Measurements from ENCODE around the gene FILIP1L. TPM values are rescaled to one million over a fixed set of nuclear protein-coding genes. Genes with fewer than 3 reads are reported as not detected.

Gene FILIP1L
- total and polyA plus RNA-seq, 2 of the 8 experiments (the other 6 are each of a cell fraction or from before 2014, with no cell fraction given) = 0.06 to 0.09 TPM

GRCh38 chr3:100029689-100030088 is 84.6 kb downstream of the FILIP1L start:
- Histone ChIP-seq H3K36me3 (ENCODE audit: control insufficient read depth in 2 of 4, insufficient read depth in 4 of 4, low read length in 3 of 4) (no peaks in the 10 kb centered on the region), H2BK12ac (ENCODE audit: low read depth, low read length) (no peak overlapping the region), H3K56ac (replicated peaks; ENCODE audit: insufficient read length, low read depth, low read length) (no peak overlapping the region), H2BK120ac (replicated peaks; ENCODE audit: low read depth, low read length) (no peak overlapping the region), H3K27ac (ENCODE audit: low read depth, low read length) (no peak overlapping the region), H3K4me3 (ENCODE audit: extremely low read depth in 1 of 4, insufficient read depth in 2 of 4, low read depth in 3 of 4, low read length in 4 of 4) (no peak overlapping the region), H3K27me3 (replicated peaks in 1 of 4; ENCODE audit: control insufficient read depth in 3 of 4, extremely low read depth in 1 of 4, insufficient read depth in 3 of 4, low read length in 3 of 4) (no peaks in the 10 kb centered on the region), H3K4me1 (replicated peaks in 1 of 4; ENCODE audit: control insufficient read depth in 3 of 4, insufficient read depth in 4 of 4, low read length in 3 of 4) (peaks cover 0 to 5% (median 0%) of the 10 kb centered on the region in 4 experiments; a peak in 2 of 7 replicates), H4K20me1 (replicated peaks in 1 of 2; ENCODE audit: control insufficient read depth in 1 of 2, insufficient read depth in 2 of 2, low read length in 2 of 2) (no peaks in the 10 kb centered on the region), H3K14ac (ENCODE audit: insufficient read length) (no peak overlapping the region), H3K9ac (replicated peaks in 1 of 4; ENCODE audit: extremely low read depth in 1 of 4, low read depth in 3 of 4, low read length in 3 of 4) (no peak overlapping the region), H2AFZ (ENCODE audit: low read length) (no peak overlapping the region), H4K91ac (replicated peaks; ENCODE audit: insufficient read length, low read length) (no peak overlapping the region), H3K23me2 (ENCODE audit: low read depth, low read length) (no peaks in the 10 kb centered on the region), H3K79me1 (ENCODE audit: low read depth, low read length) (no peaks in the 10 kb centered on the region), H2BK15ac (ENCODE audit: low read length) (no peak overlapping the region), H2BK20ac (ENCODE audit: low read length) (no peak overlapping the region), H4K5ac (ENCODE audit: insufficient read length, low read depth, low read length) (no peak overlapping the region), H2AK5ac (ENCODE audit: low read depth, low read length) (no peak overlapping the region), H3K18ac (ENCODE audit: extremely low read depth, low read length) (no peak overlapping the region), H3K9me3 (ENCODE audit: insufficient read depth in 2 of 2, low read depth in 1 of 2, low read length in 1 of 2) (no peaks in the 10 kb centered on the region), H2BK5ac (ENCODE audit: low read depth, low read length) (no peak overlapping the region), H4K8ac (ENCODE audit: extremely low read depth, insufficient read depth, low read length) (no peak overlapping the region), H3K4me2 (ENCODE audit: insufficient read depth in 1 of 2, low read depth in 2 of 2, low read length in 2 of 2) (no peak overlapping the region), H3K23ac (ENCODE audit: insufficient read length) (no peak overlapping the region), H3K79me2 (ENCODE audit: control insufficient read depth in 1 of 2, insufficient read depth in 2 of 2, low read length in 2 of 2) (no peaks in the 10 kb centered on the region), H3K4ac (replicated peaks; ENCODE audit: insufficient read length, low read depth, low read length) (no peak overlapping the region)
- TF ChIP-seq ATF3 (IDR thresholded peaks at IDR 0.05; ENCODE audit: insufficient read depth, low read depth, low read length) (no peak), CBX5 (IDR thresholded peaks at IDR 0.05; ENCODE audit: low read depth, low read length) (no peak), SP2 (IDR thresholded peaks at IDR 0.05; ENCODE audit: low read length) (no peak), ZNF274 (IDR thresholded peaks at IDR 0.05; ENCODE audit: borderline replicate concordance, extremely low read depth, low read length) (no peak), MAX (IDR thresholded peaks at IDR 0.05) (no peak), POU5F1 (IDR thresholded peaks at IDR 0.05; ENCODE audit: low read depth, low read length) (no peak), RXRA (IDR thresholded peaks at IDR 0.05; ENCODE audit: insufficient read depth, low read depth, low read length) (no peak), KDM4A (IDR thresholded peaks at IDR 0.05; ENCODE audit: low read depth, low read length, severe bottlenecking) (no peak), GTF2F1 (IDR thresholded peaks at IDR 0.05; ENCODE audit: borderline replicate concordance, low read depth, low read length) (no peak), CEBPB (IDR thresholded peaks at IDR 0.05; ENCODE audit: low read depth, low read length) (no peak), EGR1 (IDR thresholded peaks at IDR 0.05; ENCODE audit: borderline replicate concordance, low read depth, low read length) (no peak)
- DNase-seq (ENCODE audit: low read depth in 1 of 2, low spot score in 2 of 2) = no peak
- ChIA-PET POLR2A (ENCODE audit: partially characterized antibody) (interaction anchor here (1.7 kb wide), 1 partner anchor 11 kb away, joined by 4 read pairs; no protein-coding TSS in a partner anchor), CTCF (ENCODE audit: partially characterized antibody) (interaction anchor here (0.7 to 1.2 kb wide), 4 partner anchors 8 to 225 kb away, joined by 3 to 4 read pairs (median 3); no protein-coding TSS in a partner anchor)
- FAIRE-seq = no peak
- WGBS, 2 experiments (ENCODE audit: extremely low coverage in 1 of 2, insufficient coverage in 1 of 2, insufficient read length in 1 of 2, insufficient replicate concordance in 2 of 2, low coverage in 1 of 2, low lambda C conversion rate in 2 of 2, missing lambda C conversion rate in 1 of 2) = 95% methylated on average over 2 of the region's 2 CpGs; no CpG with 5 or more reads in 1 of the 2 experiments

Data from H1 (cell line).